WI38 (cell line): ENCODE results near the gene EMP2.
"Not testable (repeated sequence)": the region's sequence is repeated elsewhere in the genome, so short reads cannot be mapped to it uniquely, and the experiment has no call there.

Experiments used
- H3K4me3 ChIP-seq: 2 replicates; pipeline ENCODE4 v1.5.1; 2011; ENCODE audit warnings: low read depth, mild to moderate bottlenecking, control low read depth, low read length
- TF ChIP-seq, protein P1 (sequence below): IDR thresholded peaks from 2 replicates; pipeline ENCODE4 v1.5.1; 2012; ENCODE audit warnings: low read depth, mild to moderate bottlenecking, control low read depth, low read length

Gene EMP2

DNA sequence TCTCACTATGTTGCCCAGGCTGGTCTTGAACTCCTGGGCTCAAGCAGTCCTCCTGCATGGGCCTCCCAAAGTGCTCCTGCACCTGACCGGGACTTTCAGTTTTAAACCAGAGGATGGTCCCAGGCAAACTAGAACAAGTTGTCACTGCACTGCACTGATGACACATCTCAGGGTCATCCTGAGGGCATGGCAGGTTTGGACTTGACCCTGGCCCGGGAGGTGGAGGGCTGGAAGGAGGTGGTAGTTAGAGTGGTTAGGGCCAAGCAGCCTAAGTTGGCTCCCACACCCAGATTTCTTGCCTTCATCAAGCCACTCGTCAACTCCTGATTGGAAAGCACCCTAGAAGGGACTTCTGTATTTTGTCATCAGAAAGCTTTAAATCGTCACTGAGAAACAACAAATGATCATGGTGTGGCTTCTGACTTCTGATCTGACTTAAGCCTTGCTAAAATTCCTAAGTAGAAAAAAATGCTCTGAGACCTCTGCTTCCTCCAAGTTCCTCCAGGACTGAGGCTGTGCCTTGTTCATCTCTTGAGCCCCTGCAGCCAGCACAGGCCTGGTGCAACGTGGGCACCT lies 43.5 kb downstream of the EMP2 start:
- no peak overlapping the region for H3K4me3 ChIP-seq
- TF ChIP-seq, protein P1, sequence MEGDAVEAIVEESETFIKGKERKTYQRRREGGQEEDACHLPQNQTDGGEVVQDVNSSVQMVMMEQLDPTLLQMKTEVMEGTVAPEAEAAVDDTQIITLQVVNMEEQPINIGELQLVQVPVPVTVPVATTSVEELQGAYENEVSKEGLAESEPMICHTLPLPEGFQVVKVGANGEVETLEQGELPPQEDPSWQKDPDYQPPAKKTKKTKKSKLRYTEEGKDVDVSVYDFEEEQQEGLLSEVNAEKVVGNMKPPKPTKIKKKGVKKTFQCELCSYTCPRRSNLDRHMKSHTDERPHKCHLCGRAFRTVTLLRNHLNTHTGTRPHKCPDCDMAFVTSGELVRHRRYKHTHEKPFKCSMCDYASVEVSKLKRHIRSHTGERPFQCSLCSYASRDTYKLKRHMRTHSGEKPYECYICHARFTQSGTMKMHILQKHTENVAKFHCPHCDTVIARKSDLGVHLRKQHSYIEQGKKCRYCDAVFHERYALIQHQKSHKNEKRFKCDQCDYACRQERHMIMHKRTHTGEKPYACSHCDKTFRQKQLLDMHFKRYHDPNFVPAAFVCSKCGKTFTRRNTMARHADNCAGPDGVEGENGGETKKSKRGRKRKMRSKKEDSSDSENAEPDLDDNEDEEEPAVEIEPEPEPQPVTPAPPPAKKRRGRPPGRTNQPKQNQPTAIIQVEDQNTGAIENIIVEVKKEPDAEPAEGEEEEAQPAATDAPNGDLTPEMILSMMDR, result no peak

DNA sequence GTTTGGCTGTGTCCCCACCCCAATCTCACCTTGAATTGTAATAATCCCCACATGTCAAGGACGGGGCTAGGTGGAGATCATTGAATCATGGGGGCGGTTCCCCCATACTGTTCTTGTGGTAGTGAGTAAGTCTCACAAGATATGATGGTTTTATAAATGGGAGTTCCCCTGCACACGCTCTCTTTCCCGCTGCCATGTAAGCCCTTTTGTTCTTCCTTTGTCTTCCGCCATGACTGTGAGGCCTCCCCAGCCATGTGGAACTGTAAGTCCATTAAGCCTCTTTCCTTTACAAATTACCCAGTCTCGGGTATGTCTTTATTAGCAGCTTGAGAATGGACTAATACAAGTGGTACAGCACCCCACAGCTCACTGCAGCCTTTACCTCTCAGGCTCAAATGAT lies 44.1 kb downstream of the EMP2 start:
- H3K4me3 ChIP-seq, result not testable (repeated sequence)

DNA sequence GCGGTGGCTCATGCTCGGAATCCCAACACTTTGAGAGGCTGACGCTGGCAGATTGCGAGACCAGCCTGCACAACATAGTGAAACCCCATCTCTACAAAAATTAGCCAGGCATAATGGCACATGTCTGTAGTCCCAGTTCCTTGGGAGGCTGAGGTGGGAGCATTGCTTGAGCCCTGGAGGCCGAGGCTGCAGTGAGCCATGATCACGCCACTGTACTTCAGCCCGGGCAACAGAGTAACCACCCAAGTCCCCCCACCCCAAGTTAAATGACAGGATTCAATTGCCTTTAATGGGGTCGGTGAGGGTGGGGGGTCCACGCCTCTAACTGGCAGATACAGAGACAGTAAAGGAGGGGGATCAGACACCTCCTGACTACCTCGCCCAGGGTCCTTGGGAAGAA lies 44.9 kb downstream of the EMP2 start:
- TF ChIP-seq, protein P1, result no peak
- no peak overlapping the region for H3K4me3 ChIP-seq

DNA sequence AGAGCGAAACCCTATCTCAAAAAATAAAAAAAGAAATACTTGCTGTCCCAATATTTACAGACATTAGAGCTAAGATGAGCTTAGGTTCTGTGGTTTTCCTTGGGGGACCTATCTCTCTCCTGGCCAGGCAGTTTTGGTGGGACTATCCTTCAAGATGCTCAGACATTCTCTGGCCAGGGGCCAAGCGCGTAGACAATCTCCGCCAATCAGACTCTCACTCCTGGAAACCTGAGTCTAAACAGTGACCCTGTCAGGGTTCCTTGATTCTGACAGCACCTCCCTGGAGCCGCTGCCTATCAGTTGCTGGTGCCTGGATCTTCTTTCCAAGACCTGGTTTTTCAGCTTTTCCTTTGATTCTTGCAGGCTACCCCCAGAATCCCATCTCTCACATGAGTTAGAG lies 45.6 kb downstream of the EMP2 start:
- H3K4me3 ChIP-seq, result no peak overlapping the region
- TF ChIP-seq, protein P1, result no peak

DNA sequence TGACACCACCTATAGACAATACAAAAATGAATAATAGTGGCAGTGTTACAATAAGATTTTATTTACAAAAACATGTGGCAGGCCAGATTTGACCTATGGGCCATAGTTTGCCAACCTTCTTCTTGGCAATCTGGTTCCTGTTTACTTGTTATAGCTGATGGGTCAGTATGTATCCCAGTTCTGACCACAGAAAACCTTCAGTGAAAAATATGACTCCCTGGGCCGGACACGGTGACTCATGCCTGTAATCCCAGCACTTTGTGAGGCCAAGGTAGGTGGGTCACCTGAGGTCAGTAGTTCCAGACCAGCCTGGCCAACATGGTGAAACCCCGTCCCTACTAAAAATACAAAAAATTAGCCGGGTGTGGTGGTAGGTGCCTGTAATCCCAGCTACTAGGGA lies 46.8 kb downstream of the EMP2 start:
- H3K4me3 ChIP-seq, result not testable (repeated sequence)

DNA sequence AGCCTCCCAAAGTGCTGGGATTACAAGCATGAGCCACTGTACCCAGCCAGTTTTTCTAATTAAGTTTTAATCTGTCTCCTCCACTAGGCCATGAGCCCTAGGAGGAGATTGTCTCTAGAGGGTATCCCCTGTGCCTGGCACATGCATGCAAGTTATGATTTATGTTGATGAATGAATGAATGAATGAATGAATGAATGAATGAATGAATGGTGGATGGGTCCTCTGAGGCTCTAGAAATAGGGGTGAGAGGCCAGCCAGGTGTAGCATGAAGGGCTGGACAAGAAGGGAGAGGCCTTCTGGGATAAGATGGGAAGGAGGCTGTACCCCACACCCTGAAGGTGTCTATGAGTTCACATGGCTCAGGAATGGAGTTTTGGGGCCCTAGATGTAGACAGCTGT lies 48.8 kb downstream of the EMP2 start:
- no peak overlapping the region for H3K4me3 ChIP-seq
- TF ChIP-seq, protein P1, result no peak

DNA sequence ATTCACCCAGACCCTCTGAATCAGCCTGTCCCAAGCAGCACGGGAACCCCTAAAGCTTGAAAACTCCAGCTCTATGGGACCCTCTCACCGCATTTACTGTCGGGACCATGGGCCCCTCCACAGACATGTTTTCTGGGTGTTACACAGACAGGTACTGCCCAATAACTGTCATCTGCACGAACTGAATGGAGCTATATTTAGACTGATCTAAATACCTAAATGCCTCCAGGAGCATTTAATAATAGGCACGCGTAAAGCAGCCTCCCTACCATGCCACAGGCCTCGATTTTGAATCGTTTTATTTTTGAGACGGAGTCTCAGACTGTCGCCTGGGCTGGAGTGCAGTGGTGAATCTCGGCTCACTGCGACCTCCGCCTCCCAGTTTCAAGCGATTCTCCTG lies 49.7 kb downstream of the EMP2 start:
- TF ChIP-seq, protein P1, result no peak
- no peak overlapping the region for H3K4me3 ChIP-seq

DNA sequence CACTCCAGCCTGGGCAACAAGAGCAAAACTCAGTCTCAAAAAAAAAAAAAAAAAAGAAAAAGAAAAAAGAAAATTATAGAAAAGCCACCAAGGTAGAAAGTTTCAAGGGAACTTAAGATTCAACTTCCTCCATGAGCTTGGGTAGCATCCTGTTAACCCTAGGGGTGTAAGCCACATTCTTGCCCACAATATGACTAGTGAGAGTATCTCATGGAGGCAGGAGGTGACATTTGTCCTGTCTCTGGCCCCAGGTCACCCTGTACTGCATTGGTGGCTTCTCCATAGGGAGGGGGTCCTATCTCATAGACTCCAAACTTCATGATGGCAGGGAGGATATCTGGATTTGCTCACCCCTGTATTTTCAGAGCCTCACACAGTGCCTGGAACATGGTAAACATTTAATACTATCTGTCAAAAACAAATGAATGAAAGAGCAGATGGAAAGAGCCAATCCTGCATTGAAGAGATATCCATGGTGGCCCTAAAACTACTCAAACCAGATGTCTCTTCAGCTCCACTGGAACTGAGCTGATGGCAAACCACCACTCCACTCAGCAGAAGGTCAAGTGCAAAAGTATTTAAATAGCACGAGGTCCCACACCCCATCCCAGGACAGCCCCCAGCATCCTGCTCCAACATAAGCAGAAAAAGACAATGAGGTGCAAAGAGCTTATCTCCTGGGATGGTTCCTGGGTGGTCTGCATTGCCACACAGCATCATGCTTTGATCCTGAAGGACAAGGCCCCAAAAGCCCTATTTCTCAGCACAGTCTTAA lies 50.3 kb downstream of the EMP2 start:
- TF ChIP-seq, protein P1, result no peak
- H3K4me3 ChIP-seq, result no peak overlapping the region
